ENCODE measurements around the gene DENR.
"Not testable (repeated sequence)": the region's sequence is repeated elsewhere in the genome, so short reads cannot be mapped to it uniquely, and the experiment has no call there.

DENR gene

DNA sequence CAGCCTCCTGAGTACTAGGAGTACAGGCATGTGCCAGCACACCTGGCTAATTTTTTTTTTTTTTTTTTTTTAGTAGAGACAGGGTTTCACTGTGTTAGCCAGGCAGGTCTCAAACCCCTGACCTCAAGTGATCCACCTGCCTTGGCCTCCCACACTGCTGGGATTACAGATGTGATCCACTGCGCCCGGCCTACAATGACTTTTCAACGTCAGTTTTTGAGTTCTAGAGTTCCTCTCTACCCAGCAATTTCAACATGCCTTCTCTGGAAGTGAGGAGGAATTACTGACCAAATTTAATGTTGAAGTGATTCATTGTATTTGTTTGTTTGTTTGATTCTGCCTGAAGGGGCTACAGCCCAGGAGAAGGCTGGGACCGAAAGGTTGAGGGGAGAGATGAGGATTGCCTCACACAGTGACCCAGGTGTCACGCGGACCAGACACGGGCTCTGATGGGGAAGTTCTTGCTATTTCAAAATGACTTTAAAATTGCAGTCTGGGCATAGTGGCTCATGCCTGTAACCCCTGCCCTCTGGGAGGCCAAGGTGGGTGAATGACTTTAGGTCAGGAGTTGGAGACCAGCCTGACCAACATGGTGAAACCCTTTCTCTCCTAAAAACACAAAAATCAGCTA lies 8.6 kb upstream of the DENR start:
- no peak for DNase-seq

DNA sequence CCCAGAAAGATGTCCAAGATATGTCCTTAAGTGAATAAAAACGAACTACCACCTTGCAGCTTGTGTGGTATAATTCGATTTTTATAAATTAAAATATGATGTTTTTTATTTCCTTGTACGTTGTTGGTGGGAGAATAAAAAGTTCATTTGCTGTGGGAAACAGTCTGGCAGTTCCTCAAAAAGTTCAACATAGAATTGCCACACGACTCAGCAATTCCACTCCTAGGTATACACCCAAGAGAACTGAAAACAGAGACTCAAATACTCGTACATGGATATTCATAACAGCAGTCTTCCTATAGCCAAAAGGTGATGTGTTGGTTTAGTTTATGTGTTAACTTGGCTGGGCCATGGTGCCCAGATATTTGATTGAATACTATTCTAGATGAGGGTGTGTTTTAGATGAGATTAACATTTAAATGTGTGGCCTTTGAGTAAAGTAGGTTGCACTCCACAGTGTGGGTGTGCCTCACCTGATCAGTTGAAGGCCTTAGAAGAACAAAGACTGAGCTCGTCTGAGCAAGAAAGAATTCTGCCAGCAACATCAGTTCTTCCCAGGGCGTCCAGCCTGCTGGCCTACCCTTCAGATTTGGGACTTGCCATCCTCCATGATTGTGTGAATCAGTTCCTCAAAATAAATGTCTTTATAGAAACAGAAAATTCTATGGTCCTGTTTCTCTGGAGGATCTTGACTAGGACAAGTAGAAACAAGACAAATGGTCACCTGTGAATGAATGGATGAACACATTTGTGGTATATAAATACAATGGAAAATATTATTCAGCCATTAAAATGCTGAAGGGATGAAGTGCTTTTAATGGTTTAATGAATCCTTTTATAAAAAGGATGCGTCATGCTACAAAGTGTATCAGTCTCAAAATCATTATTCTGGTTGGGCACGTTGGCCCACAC lies 5.1 kb upstream of the DENR start:
- no peak for DNase-seq

DNA sequence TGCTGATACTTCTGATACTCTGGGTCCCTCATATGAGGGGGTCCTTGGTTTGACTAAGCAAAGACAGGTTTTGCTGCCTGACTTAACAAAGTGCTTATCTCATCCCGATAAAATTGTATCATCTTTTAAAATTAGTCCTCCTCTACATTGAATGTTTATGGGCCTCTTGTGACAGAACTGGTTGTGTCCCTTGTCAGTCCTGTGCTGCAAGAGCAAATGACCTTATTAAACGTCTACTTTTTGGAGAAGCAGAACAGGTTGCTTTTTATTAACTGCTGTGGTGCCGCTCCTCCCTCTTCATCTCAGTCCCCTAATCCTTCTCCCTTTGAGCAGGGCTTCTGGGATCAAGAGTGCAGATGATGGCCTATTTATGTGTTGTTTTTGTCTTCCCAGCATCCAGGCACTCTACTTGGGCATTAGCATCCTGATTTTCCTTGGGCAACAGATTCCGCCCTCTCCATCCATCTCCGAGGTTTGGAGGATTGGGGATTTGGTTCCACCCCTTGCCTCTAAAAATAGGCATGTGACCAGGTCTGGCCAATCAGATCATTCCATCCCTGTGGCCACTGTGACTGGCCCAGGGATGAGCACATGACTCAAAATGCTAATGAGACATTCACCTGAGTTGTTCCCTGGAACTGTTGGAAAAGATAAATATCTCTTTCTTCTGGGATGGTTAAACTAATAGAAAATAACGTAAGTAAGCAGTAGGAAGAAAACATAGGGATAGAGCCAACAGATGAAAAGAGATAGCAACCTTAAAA lies 2.9 kb upstream of the DENR start:
- no peak for DNase-seq

DNA sequence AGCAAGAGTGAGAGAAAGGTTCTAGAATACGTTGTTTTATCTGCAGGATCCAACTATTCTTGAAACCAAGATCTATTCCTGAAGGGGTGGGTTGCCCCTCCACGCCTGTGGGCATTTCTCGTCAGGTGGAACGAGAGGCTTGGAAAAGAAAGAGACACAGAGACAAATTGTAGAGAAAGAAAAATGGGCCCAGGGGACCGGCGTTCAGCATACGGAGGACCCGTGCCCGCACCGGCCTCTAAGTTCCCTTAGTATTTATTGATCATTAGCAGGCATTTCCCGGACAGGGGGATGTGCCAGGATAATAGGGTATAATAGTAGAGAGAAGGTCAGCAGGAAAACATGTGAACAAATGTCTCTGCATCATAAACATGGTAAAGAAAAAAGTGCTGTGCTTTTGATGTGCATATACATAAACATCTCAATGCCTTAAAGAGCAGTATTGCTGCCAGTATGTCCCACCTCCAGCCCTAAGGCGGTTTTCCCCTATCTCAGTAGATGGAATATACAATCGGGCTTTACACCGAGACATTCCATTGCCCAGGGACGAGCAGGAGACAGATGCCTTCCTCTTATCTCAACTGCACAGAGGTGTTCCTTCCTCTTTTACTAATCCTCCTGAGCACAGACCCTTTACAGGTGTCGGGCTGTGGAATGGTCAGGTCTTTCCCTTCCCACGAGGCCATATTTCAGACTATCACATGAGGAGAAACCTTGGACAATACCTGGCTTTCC lies 1.7 kb upstream of the DENR start:
- DNase-seq = not testable (repeated sequence)

DNA sequence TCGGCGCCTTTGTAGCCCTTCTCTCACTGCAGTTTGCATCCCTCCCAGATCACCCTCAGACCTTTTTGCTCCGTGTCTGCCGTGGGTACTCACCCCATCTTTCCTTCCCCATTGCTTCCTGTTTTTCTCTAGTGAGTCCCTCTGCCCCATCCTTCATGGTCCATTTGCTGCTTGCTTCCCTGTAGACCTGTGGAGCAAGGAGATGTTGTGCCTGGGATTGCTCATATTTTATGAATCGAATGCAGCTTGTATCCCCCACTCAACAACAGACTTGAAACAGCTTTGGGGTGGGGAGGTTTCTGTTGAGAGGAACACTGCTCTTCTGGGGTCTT lies 661 bp downstream of the DENR start:
- no peak for DNase-seq

DNA sequence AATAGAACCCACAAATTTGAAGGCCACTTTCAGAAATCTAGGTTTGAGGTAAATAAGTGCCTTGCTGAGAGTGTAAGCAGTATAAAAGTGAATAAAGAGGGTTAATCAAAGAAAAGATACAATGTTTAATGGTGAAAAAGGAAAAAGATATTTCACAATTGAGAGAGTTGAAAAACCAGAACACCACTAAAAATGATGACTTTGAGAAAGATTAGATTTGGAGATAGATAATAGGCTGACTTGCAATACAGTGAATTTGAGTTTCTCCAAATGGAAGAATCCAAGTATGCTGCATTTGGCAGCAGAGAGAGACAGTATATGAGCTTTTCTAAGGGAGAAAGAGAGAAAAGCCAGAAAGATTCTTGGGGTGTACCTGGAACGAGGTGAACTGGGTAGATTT lies 2.2 kb downstream of the DENR start:
- no peak for DNase-seq

DNA sequence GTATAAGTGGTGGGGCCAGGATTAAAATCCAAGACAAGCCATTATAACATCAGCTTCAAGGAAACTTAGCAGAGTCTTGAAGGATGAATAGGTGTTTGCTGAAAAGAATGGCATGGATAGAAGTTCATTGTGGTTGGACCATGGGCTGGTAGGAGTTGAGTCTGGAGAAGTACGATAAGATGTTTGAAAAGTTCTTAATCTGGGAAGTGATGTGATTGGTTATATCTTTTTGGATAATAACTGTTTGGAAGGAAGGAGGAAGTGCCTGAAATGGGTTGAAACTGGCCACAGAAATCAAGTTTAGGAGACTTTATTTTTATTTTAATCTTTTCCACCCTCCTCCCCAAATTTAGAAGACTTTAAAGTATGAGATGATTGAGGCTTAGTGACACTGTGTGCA lies 4.9 kb downstream of the DENR start:
- no peak for DNase-seq

DNA sequence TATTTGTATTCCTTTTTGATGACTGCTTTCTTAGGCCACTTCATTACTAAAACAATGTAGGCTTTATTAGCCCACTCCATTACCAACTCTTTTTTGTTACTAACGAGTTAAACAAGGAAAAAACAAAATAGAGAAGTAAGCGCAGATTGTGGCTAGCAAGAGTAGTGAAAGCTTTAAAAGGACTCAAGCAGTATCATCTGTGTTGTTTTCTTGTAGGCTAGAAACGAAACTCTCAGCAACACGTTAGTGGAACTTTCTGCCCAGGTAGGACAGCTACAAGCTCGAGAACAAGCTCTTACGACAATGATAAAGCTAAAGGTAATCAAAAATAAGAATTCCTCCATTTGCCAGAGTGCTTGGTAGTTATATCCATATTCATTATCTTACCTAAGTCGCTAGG lies 32.9 kb downstream of the DENR start:
- no peak for DNase-seq

DNA sequence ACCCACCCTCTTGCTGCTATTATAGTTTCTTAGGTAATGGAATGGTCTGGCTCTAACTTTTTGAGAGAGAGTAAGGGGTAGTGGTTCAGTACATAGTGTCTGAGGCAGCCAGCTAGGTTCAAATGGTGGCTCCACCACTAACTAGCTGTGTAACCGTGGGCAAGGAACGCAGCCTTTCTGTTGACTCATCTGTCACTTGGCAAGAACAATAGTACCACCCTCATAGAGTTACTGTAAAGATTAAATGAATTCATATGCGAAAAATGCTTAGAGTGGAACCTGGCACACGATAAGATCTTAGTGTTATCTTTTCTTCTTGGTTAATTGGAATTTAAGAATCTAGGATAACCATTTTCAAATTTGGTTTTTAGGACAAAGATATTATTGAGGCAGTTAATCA lies 35.8 kb downstream of the DENR start:
- no peak for DNase-seq

DNA sequence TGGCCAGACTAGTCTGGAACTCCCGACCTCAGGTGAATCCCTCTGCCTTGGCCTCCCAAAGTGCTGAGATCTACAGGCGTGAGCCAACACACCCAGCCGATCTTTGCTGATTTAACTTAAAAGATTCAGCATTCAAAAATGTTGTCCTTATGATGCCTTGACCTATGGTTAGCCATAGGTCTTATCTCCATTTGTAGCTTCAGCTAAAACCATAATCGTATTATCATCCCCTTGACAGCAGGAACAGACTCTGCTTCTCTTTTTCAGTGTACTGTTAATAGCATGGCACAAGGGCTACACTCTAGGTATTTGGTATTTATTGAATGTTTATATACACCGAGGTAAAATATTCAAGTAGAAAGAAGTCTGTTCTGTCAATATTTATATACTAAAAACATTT lies 37.0 kb downstream of the DENR start:
- no peak for DNase-seq

DNA sequence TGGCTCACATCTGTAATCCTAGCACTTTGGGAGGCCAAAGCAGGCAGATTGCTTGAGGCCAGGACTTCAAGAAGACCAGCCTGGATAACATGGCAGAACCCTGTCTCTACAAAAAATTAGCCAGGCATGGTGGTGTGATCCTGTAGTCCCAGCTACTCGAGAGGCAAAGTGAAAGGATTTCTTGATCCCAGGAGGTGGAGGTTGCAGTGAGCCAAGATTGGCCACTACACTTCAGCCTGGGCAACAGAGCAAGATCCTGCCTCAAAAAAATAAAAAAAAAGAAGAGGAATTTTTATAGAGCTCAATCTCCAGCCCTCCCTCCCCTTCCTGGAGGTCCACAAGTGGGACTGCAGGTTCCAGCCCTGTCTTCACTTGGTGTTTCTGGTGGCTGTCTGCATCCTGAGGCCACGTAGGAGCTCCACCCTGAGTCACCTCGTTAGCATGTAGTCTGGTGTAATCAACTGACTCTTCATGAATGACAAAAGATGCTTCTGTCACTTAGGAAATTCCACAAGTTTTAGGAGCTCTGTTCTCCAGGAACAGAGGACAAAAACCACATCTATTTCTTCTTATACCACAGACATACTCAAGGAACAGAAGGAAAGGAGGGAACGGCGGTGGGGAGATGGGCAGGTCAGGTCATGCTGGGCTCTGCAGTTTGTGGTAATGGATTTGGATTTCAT lies 37.9 kb downstream of the DENR start:
- DNase-seq = no peak

DNA sequence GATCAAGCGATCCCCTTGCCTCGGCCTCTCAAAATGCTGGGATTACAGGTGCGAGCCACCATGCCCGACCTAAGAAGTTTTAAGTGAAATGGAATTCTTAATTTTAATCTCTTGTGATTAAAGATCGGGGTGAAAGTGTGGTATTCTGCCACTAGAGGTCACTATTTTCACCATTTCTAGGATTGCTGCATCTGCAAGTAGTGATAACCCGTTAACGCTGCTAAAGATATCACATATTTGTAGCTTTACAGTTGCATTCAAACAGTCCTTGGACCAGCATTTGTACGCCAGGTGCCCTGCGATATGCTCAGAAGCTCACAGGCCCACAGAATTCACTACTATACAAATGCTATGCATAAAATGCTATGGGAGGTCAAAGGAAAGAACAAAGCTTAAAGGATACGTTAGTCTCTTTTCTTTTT lies 41.1 kb downstream of the DENR start:
- DNase-seq = peak; percentile 14

DNA sequence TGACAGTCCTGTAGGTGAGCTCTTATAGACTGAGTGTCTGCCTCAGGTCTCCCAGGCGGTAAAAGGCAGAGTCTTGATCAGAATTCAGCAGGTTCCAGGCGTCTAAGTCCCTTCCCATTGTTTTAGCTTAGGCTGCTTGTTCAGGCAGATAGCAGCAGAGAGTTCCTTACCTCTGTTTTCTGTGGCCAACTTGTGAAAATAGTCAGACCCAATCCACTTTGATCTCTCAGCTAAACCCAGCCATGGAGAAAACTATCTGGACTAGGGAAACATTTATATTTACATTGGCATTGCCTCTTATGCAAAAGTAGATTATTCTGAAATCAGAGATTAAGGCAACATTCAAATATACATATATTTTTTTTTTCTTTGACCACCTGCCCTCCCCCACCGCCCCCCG lies 43.2 kb downstream of the DENR start:
- no peak for DNase-seq

DNA sequence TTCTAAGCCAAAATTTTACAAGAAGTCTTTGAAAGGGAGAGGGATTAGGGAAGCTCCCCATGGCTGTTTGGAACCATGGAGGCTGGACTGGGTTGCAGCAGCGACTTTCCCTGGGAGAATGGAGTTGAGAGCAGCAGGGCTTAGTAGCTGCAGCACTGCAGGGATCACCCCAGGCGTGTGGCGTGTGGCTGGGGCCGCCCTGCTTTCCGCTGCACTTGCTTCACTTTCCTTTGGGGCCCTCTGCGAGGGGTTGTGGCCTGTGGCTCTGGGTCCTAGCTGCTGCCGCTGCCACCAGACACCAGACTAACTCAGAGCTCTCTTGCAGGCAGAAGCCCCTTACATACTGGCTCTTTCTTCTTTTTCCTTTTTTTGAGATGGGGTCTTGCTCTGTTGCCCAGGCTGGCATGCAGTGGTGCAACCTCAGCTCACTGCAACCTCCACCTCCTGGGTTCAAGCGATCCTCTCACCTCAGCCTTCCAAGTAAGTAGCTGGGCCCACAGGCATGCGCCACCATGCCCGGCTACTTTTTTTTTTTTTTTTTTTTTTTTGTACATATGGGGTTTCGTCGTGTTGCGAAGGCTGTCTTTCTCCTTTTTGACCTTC lies 47.1 kb downstream of the DENR start:
- no peak for DNase-seq

DNA sequence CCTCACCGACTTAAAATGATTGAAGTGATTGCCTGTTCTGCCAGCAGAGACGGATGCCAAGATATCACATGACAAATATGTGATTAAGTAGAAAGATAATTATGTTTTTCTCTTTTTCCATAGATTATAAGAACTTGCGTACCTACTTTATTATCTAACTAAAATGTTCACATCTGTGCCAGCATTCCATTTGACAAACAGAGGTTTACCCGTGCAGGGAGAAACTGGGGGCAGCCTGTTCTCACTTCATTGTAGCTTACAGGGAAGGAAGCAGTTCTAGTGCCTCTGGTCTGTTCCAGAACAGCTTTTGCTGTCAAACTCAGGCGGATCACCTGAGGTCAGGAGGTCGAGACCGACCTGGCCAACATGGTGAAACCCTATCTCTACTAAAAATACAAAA lies 51.3 kb downstream of the DENR start:
- no peak for DNase-seq

DNA sequence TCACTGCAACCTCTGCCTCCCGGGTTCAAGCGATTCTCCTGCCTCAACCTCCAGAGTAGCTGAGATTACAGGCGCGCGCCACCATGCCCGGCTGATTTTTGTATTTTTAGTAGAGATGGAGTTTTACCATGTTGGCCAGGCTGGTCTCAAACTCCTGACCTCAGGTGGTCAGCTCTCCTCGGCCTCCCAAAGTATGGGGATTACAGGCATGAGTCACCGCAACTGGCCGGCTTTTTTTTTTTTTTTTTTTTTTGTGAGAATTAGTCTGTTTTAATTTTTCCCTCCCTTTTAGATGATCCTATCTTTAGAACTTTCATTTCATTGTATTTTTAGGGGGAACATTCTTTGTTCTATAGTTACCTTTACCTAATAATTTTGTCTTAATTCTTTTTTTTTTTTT lies 52.3 kb downstream of the DENR start:
- not testable (repeated sequence) for DNase-seq

DNA sequence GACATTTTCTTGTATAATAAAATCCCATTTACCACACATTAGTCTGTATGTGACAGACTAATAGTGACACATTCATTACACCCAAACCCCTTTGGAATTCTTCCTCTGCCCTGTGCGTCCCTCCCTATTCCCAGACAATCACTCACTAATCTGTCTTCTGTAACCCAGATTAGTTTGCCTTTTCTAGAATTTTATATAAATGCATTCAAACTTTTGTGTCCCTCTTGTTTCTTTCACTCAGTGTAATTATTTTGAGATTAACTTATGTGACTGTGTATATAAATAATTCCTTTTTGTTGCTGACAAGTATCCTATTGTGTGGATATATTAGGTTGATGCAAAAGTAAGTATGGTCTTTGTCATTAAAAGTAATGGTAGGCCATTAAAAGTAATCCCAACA lies 55.0 kb downstream of the DENR start:
- no peak for DNase-seq

DNA sequence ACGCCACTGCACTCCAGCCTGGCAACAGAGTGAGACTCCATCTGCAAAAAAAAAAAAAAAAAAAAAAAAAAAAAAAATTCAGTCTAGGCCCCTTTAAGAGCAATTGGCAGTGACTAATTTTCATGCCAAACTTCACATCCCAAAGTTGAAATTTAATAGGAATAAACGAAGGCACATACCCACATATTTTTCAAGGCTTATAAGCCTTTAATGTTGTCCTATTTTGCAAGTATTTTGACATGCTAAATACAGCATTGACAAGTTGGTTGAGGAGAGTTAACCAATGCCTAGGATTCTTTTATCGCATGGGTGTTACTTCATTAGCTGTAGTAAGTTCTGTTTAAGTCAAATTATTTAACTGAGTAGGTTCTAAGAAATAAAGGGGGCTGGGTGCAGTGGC lies 59.2 kb downstream of the DENR start:
- no peak for DNase-seq

DNA sequence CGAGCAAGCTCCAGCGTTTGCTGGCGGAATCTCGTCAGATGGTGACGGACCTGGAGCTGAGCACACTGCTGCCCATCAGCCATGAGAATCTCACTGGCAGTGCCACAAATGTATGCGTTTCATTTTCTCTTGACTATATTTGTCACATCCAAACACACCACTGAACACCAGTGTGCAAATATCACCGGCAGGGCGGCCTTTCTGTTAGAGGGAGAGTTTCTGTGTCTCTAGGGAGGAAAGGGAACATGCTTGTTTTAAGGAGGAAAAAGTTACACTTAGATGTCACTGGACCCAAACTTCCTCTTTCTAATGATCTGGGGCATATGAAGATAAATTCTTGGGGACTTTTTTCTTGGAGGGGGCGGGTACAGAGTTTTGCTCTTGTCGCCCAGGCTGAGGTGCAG lies 60.7 kb downstream of the DENR start:
- DNase-seq = no peak

DNA sequence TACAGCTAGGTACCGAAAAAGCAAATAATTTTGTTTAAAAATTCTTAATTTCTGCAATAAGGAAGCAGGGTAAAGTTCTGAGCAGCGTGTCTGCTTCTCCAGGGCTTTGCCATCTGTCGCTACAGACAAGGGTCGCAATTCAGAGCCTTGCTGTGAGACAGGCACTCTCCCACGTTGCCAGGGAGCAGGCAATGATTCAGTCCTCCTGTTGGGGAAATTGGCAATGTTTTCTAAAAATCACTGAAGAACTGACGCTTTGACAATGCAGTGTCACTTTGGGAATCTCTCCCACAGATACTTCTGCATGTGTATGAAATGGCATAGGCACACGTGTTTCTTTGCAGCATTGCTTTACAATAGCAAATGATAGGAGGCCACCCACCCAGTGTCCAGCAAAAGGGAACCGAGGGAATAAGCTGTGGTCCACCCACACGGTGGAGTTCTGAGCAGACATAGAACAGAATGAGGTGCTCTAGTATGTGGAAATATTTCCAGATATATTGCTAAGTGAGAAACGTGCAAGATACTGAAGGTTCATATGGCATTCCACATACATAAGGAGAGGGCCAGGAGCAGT lies 66.7 kb downstream of the DENR start:
- DNase-seq = no peak

DNA sequence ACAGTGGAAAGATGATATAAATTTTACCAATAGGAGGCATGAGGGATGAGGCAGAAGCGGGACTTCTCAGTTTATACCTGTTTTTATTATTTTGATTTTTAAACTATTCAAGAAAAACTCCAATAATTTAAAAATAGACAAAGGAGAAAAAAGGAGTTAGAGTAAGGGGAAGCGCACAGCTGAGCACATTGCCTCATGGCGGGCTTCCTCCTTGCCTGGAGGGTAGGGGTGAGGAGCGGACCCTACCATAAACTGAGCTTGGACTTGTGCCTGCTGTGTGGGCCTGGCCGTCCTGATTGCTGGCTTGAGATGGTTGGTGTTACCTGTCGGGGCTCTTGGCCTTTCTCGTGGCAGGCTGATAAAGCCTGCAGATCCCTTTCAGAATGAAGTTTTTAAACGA lies 67.5 kb downstream of the DENR start:
- no peak for DNase-seq
